Measurements from ENCODE around the gene RNF222.
"Not testable (repeated sequence)": the region's sequence is repeated elsewhere in the genome, so short reads cannot be mapped to it uniquely, and the experiment has no call there.

The RNF222 gene

DNA sequence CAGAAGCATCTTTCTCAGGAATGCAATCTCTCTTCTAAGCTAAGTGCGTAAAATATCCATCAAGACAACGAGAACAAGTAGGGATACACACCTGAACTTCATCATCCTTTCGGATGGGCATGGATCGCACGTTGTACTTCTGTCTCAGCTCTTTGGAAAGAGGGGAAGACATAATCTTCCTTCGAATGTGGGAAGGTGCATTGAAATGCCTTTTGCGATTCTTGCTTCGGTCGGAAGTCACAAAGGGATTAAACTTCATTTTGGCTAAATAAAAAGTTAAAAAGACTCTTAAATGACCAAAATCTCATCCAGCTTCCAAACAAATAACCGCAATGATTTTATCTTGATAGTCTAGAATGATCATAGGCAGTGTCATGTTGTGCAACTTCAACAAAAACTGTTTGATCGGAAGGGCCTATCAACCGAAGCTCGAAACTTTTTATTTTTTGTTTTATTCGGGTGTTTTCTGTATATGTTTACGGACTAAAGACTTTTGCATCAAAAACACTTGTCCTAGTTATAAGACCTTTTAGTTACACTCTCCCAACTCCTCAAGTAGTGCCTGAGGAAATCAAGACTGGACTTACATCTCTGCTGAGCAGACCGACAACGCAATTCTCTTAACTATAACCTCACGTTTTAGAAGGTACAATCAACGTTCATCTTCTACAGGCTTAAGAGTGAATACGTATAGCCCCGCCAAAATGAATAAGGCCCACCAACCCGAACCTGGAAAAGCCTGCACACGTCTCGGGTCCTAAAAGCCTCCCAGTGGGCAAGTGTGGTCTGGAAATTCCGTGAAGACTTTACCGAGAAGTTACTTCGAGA is 15.4 kb downstream of the RNF222 start:
- H2AFZ ChIP-seq (ENCODE audit: low read depth, low read length), result peak overlapping the region; percentile 86
- no peak for DNase-seq
- no peak for TF ChIP-seq EZH2 (IDR thresholded peaks at IDR 0.05; ENCODE audit: borderline replicate concordance, low read depth, low read length, severe bottlenecking)
- TF ChIP-seq, protein P1, sequence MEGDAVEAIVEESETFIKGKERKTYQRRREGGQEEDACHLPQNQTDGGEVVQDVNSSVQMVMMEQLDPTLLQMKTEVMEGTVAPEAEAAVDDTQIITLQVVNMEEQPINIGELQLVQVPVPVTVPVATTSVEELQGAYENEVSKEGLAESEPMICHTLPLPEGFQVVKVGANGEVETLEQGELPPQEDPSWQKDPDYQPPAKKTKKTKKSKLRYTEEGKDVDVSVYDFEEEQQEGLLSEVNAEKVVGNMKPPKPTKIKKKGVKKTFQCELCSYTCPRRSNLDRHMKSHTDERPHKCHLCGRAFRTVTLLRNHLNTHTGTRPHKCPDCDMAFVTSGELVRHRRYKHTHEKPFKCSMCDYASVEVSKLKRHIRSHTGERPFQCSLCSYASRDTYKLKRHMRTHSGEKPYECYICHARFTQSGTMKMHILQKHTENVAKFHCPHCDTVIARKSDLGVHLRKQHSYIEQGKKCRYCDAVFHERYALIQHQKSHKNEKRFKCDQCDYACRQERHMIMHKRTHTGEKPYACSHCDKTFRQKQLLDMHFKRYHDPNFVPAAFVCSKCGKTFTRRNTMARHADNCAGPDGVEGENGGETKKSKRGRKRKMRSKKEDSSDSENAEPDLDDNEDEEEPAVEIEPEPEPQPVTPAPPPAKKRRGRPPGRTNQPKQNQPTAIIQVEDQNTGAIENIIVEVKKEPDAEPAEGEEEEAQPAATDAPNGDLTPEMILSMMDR (IDR thresholded peaks at IDR 0.05; ENCODE audit: borderline replicate concordance, extremely low read depth, low read length, poor library complexity, severe bottlenecking), result no peak
- peaks cover 32% of the 10 kb centered on the region for H4K20me1 ChIP-seq (ENCODE audit: insufficient read depth, low read length)
- H3K4me3 ChIP-seq (ENCODE audit: low read depth in 1 of 2, low read length in 2 of 2), result peak overlapping the region; percentile 94 to 97
- H3K27me3 ChIP-seq (ENCODE audit: insufficient read depth, low read length, poor library complexity), result no peaks in the 10 kb centered on the region
- peaks cover 49% of the 10 kb centered on the region for H3K36me3 ChIP-seq (ENCODE audit: insufficient read depth, low read length)
- peaks cover 61% of the 10 kb centered on the region for H3K79me2 ChIP-seq (ENCODE audit: insufficient read depth, low read length)
- H3K9me3 ChIP-seq (ENCODE audit: insufficient read depth, low read length, severe bottlenecking), result no peaks in the 10 kb centered on the region
- H3K27ac ChIP-seq (ENCODE audit: low read length), result peak overlapping the region; percentile 77
- no peak for ATAC-seq (ENCODE audit: insufficient read depth, low read depth)
- peak overlapping the region; percentile 91 for H3K4me2 ChIP-seq (ENCODE audit: insufficient read depth, low read length)
- peaks cover 76% of the 10 kb centered on the region for H3K4me1 ChIP-seq (ENCODE audit: insufficient read depth, low read length)
- H3K9ac ChIP-seq (ENCODE audit: low read depth, low read length), result peak overlapping the region; percentile 75

DNA sequence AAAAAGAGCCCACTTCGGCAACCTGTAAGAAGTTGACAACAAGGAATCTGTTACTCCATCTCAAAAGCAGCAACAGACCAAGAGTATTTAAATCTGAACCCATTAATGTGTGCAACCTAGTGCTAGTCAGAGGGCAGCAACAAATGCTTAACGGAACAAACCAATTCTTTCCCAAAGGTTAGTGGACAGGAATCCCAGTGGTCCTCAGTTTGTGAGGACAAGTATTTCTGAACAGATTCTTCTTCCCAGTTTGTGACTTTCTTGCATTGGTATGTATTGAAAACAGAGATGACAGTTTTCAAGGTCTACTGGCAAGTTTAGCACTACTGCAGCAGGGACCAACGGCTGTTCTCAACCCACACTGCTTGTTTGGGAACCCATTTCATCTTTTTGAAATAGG is 17.6 kb downstream of the RNF222 start:
- H4K20me1 ChIP-seq (ENCODE audit: insufficient read depth, low read length), result peaks cover 35% of the 10 kb centered on the region
- no peak for TF ChIP-seq EZH2 (IDR thresholded peaks at IDR 0.05; ENCODE audit: borderline replicate concordance, low read depth, low read length, severe bottlenecking)
- TF ChIP-seq, protein P1 (IDR thresholded peaks at IDR 0.05; ENCODE audit: borderline replicate concordance, extremely low read depth, low read length, poor library complexity, severe bottlenecking), result no peak
- no peaks in the 10 kb centered on the region for H3K9me3 ChIP-seq (ENCODE audit: insufficient read depth, low read length, severe bottlenecking)
- ATAC-seq (ENCODE audit: insufficient read depth, low read depth), result no peak
- peaks cover 77% of the 10 kb centered on the region for H3K4me1 ChIP-seq (ENCODE audit: insufficient read depth, low read length)
- H3K27me3 ChIP-seq (ENCODE audit: insufficient read depth, low read length, poor library complexity), result no peaks in the 10 kb centered on the region
- peak overlapping the region in 1 of 2 experiments; percentile 3; a peak in 1 of 4 replicates for H3K4me3 ChIP-seq (ENCODE audit: low read depth in 1 of 2, low read length in 2 of 2)
- H2AFZ ChIP-seq (ENCODE audit: low read depth, low read length), result no peak overlapping the region
- H3K27ac ChIP-seq (ENCODE audit: low read length), result no peak overlapping the region
- peak overlapping the region; percentile 19; the same call in 1 of the 2 replicates for H3K9ac ChIP-seq (ENCODE audit: low read depth, low read length)
- peaks cover 56% of the 10 kb centered on the region for H3K36me3 ChIP-seq (ENCODE audit: insufficient read depth, low read length)
- H3K79me2 ChIP-seq (ENCODE audit: insufficient read depth, low read length), result peaks cover 71% of the 10 kb centered on the region
- H3K4me2 ChIP-seq (ENCODE audit: insufficient read depth, low read length), result peak overlapping the region; percentile 91; the same call in 1 of the 2 replicates
- DNase-seq, result no peak

DNA sequence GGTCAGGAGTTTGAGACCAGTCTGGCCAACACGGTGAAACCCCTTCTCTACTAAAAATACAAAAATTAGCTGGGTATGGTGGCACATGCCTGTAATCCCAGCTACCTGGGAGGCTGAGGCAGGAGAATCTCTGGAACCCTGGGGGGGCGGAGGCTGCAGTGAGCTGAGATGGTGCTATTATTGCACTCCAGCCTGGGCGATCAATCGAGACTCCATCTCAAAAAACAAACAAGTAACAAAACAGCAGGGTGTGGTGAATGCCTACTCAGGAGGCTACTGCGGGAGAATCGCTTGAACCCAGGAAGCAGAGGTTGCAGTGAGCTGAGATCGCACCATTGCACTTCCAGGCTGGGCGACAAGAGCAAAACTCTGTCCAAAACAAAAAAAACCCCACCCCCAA is 19.5 kb downstream of the RNF222 start:
- not testable (repeated sequence) for DNase-seq; H3K27me3 ChIP-seq (ENCODE audit: insufficient read depth, low read length, poor library complexity); H2AFZ ChIP-seq (ENCODE audit: low read depth, low read length); H3K4me3 ChIP-seq (ENCODE audit: low read depth in 1 of 2, low read length in 2 of 2); ATAC-seq (ENCODE audit: insufficient read depth, low read depth); H3K27ac ChIP-seq (ENCODE audit: low read length); H3K9ac ChIP-seq (ENCODE audit: low read depth, low read length); H3K9me3 ChIP-seq (ENCODE audit: insufficient read depth, low read length, severe bottlenecking)
- Histone ChIP-seq H4K20me1 (ENCODE audit: insufficient read depth, low read length) (peaks cover 35% of the 10 kb centered on the region), H3K36me3 (ENCODE audit: insufficient read depth, low read length) (peaks cover 56% of the 10 kb centered on the region), H3K4me1 (ENCODE audit: insufficient read depth, low read length) (peaks cover 66% of the 10 kb centered on the region), H3K4me2 (ENCODE audit: insufficient read depth, low read length) (peak overlapping the region; percentile 21; the same call in 1 of the 2 replicates), H3K79me2 (ENCODE audit: insufficient read depth, low read length) (peaks cover 57% of the 10 kb centered on the region)

GRCh38 chr17:8377422-8377821 is 20.2 kb downstream of the RNF222 start:
- Histone ChIP-seq H3K9ac (ENCODE audit: low read depth, low read length) (peak overlapping the region; percentile 78; the same call in 1 of the 2 replicates), H3K4me2 (ENCODE audit: insufficient read depth, low read length) (peak overlapping the region; percentile 89; the same call in 1 of the 2 replicates)

More at GRCh38 chr17:8377422-8377821, 20.2 kb downstream of the RNF222 start:
- no peak overlapping the region for H3K27ac ChIP-seq (ENCODE audit: low read length)
- H3K4me1 ChIP-seq (ENCODE audit: insufficient read depth, low read length), result peaks cover 66% of the 10 kb centered on the region
- no peaks in the 10 kb centered on the region for H3K9me3 ChIP-seq (ENCODE audit: insufficient read depth, low read length, severe bottlenecking)
- peaks cover 51% of the 10 kb centered on the region for H3K79me2 ChIP-seq (ENCODE audit: insufficient read depth, low read length)
- H2AFZ ChIP-seq (ENCODE audit: low read depth, low read length), result no peak overlapping the region
- no peak for TF ChIP-seq EZH2 (IDR thresholded peaks at IDR 0.05; ENCODE audit: borderline replicate concordance, low read depth, low read length, severe bottlenecking)
- TF ChIP-seq, protein P1 (IDR thresholded peaks at IDR 0.05; ENCODE audit: borderline replicate concordance, extremely low read depth, low read length, poor library complexity, severe bottlenecking), result no peak
- H3K27me3 ChIP-seq (ENCODE audit: insufficient read depth, low read length, poor library complexity), result no peaks in the 10 kb centered on the region
- H3K36me3 ChIP-seq (ENCODE audit: insufficient read depth, low read length), result peaks cover 56% of the 10 kb centered on the region
- 0 out of 4 replicates have a peak overlapping the region, but pooled peaks of 1 of the 2 experiments have one; percentile 87 for H3K4me3 ChIP-seq (ENCODE audit: low read depth in 1 of 2, low read length in 2 of 2)
- peaks cover 32% of the 10 kb centered on the region for H4K20me1 ChIP-seq (ENCODE audit: insufficient read depth, low read length)
- ATAC-seq (ENCODE audit: insufficient read depth, low read depth) (no peak), DNase-seq (no peak)
